H9 (cell line): ENCODE data around the gene MRRF. TPM values are rescaled to one million over a fixed set of nuclear protein-coding genes. Genes with fewer than 3 reads are reported as not detected.

Experiments used
- DNase-seq: peaks from one replicate; pipeline ENCODE4 v3.0.0-alpha.2; 2017
- H2AFZ ChIP-seq: one replicate; pipeline ENCODE4 v1.6.1; 2013; ENCODE audit warnings: mild to moderate bottlenecking, low read length, control low read depth, moderate library complexity
- H2AK5ac ChIP-seq: 2 replicates; pipeline ENCODE4 v1.6.1; 2013; ENCODE audit warnings: low read length, control low read depth, mixed read lengths; ENCODE audit not compliant: insufficient read length
- H2BK120ac ChIP-seq: one replicate; pipeline ENCODE4 v1.6.1; 2013; ENCODE audit warnings: low read depth, mild to moderate bottlenecking, low read length, control low read depth, inconsistent platforms; ENCODE audit not compliant: poor library complexity, severe bottlenecking
- H2BK12ac ChIP-seq: 2 replicates; pipeline ENCODE4 v1.6.1; 2013; ENCODE audit warnings: low read length, control low read depth, mixed read lengths, low read depth; ENCODE audit not compliant: insufficient read length
- H2BK15ac ChIP-seq: 2 replicates; pipeline ENCODE4 v1.6.1; 2013; ENCODE audit warnings: low read depth, low read length, control low read depth
- H2BK20ac ChIP-seq: one replicate; pipeline ENCODE4 v1.6.1; 2013; ENCODE audit warnings: low read depth, mild to moderate bottlenecking, low read length, control low read depth, inconsistent platforms; ENCODE audit not compliant: poor library complexity, severe bottlenecking
- H2BK5ac ChIP-seq: 2 replicates; pipeline ENCODE4 v1.6.1; 2013; ENCODE audit warnings: low read length, control low read depth, mixed read lengths; ENCODE audit not compliant: insufficient read length
- H3K14ac ChIP-seq: 2 replicates; pipeline ENCODE4 v1.6.1; 2013; ENCODE audit warnings: low read length, control low read depth; ENCODE audit not compliant: insufficient read depth
- H3K18ac ChIP-seq: 2 replicates; pipeline ENCODE4 v1.6.1; 2013; ENCODE audit warnings: low read depth, mild to moderate bottlenecking, mixed read lengths, low read length, control low read depth; ENCODE audit not compliant: insufficient read length
- H3K23ac ChIP-seq: 2 replicates; pipeline ENCODE4 v1.6.1; 2013; ENCODE audit warnings: low read length, control low read depth, mixed read lengths, low read depth; ENCODE audit not compliant: insufficient read length
- H3K23me2 ChIP-seq: 2 replicates; pipeline ENCODE4 v1.6.1; 2013; ENCODE audit warnings: low read depth, mild to moderate bottlenecking, mixed read lengths, low read length, control low read depth; ENCODE audit not compliant: insufficient read length, poor library complexity, severe bottlenecking
- H3K27ac ChIP-seq: 2 replicates; pipeline ENCODE4 v1.5.1; 2013; ENCODE audit warnings: low read length, control low read depth, mixed read lengths, low read depth; ENCODE audit not compliant: insufficient read length
- H3K27me3 ChIP-seq: 2 replicates; pipeline ENCODE4 v1.6.1; 2013; ENCODE audit warnings: low read length, control low read depth, inconsistent platforms; ENCODE audit not compliant: insufficient read depth
- H3K4ac ChIP-seq: 2 replicates; pipeline ENCODE4 v1.6.1; 2013; ENCODE audit warnings: low read depth, mild to moderate bottlenecking, control low read depth, inconsistent platforms, low read length, moderate library complexity
- H3K4me1 ChIP-seq: 2 replicates; pipeline ENCODE4 v1.6.1; 2013; ENCODE audit warnings: low read length, control low read depth, inconsistent platforms; ENCODE audit not compliant: insufficient read depth
- H3K4me2 ChIP-seq: 2 replicates; pipeline ENCODE4 v1.6.1; 2013; ENCODE audit warnings: low read length, control low read depth, mixed read lengths; ENCODE audit not compliant: insufficient read length, insufficient read depth
- H3K56ac ChIP-seq: 2 replicates; pipeline ENCODE4 v1.6.1; 2013; ENCODE audit warnings: low read depth, mild to moderate bottlenecking, mixed read lengths, low read length, control low read depth; ENCODE audit not compliant: insufficient read length
- H3K79me1 ChIP-seq: 2 replicates; pipeline ENCODE4 v1.6.1; 2013; ENCODE audit warnings: low read depth, mild to moderate bottlenecking, moderate library complexity, low read length, control low read depth, inconsistent platforms; ENCODE audit not compliant: insufficient read depth, poor library complexity, severe bottlenecking
- H3K79me2 ChIP-seq: 2 replicates; pipeline ENCODE4 v1.6.1; 2013; ENCODE audit warnings: low read length, control low read depth, inconsistent platforms; ENCODE audit not compliant: insufficient read depth
- H3K9ac ChIP-seq: 2 replicates; pipeline ENCODE4 v1.6.1; 2013; ENCODE audit warnings: low read length, control low read depth, mixed read lengths; ENCODE audit not compliant: insufficient read length; ENCODE audit errors: extremely low read depth
- H3K9me3 ChIP-seq: one replicate; pipeline ENCODE4 v1.6.1; 2013; ENCODE audit warnings: low read depth, low read length, inconsistent platforms; ENCODE audit not compliant: control insufficient read depth
- H3T11ph ChIP-seq: one replicate; pipeline ENCODE4 v1.6.1; 2013; ENCODE audit warnings: mild to moderate bottlenecking, low read length, control low read depth, inconsistent platforms
- H4K20me1 ChIP-seq: one replicate; pipeline ENCODE4 v1.6.1; 2013; ENCODE audit not compliant: control insufficient read depth, insufficient read length, insufficient read depth
- H4K5ac ChIP-seq: 2 replicates; pipeline ENCODE4 v1.6.1; 2013; ENCODE audit warnings: low read depth, mild to moderate bottlenecking, mixed read lengths, low read length, control low read depth; ENCODE audit not compliant: insufficient read length
- H4K8ac ChIP-seq: replicated peaks from 2 replicates; pipeline ENCODE4 v1.6.1; 2013; ENCODE audit warnings: low read length, control low read depth, mixed read lengths, low read depth; ENCODE audit not compliant: insufficient read length
- H4K91ac ChIP-seq: 2 replicates; pipeline ENCODE4 v1.6.1; 2013; ENCODE audit warnings: low read depth, mild to moderate bottlenecking, moderate library complexity, mixed read lengths, low read length, control low read depth; ENCODE audit not compliant: insufficient read length
- H3K27ac Mint-ChIP-seq, 3 experiments: 2 replicates in 2 of 3; 3 replicates in 1 of 3; pipeline ENCODE4 v1.8.0; 2020 to 2021; ENCODE audit warnings: mixed read lengths in 3 of 3, mild to moderate bottlenecking in 1 of 3, moderate library complexity in 1 of 3
- H3K27me3 Mint-ChIP-seq: 2 replicates; pipeline ENCODE4 v1.8.0; 2021; ENCODE audit warnings: low read depth, mild to moderate bottlenecking, moderate library complexity, mixed read lengths
- H3K36me3 Mint-ChIP-seq, 3 experiments: 2 replicates in 2 of 3; 3 replicates in 1 of 3; pipeline ENCODE4 v1.8.0; 2020 to 2021; ENCODE audit warnings: low read depth in 3 of 3, mixed read lengths in 3 of 3; ENCODE audit not compliant: insufficient read depth in 1 of 3
- H3K4me1 Mint-ChIP-seq, 2 experiments: 2 replicates each; pipeline ENCODE4 v1.8.0; 2020; ENCODE audit warnings: mixed read lengths in 2 of 2
- H3K4me3 Mint-ChIP-seq, 2 experiments: 2 replicates in 1 of 2; 3 replicates in 1 of 2; pipeline ENCODE4 v1.8.0; 2020 to 2021; ENCODE audit warnings: mild to moderate bottlenecking in 2 of 2, mixed read lengths in 2 of 2, moderate library complexity in 1 of 2
- H3K9me3 Mint-ChIP-seq, 2 experiments: 2 replicates in 1 of 2; 3 replicates in 1 of 2; pipeline ENCODE4 v1.8.0; 2020; ENCODE audit warnings: mild to moderate bottlenecking in 2 of 2, mixed read lengths in 2 of 2, moderate library complexity in 1 of 2
- CTCF ChIP-seq: fragments of 200-600 bp; sonication (generic); conservative IDR thresholded peaks from 3 replicates; pipeline ENCODE4 v1.8.0; 2021; ENCODE audit warnings: antibody characterized with exemption, mild to moderate bottlenecking
- WGBS: extraction: QIAGEN DNeasy Blood & Tissue Kit; methylation state at CpG from one replicate; pipeline ENCODE4 v1.1.7; 2013; ENCODE audit warnings: missing lambda C conversion rate, low lambda C conversion rate, mixed read lengths; ENCODE audit not compliant: insufficient read length; ENCODE audit errors: extremely low coverage; 5-methylcytosine and 5-hydroxymethylcytosine counted together
- total RNA-seq: library from RNA; stranded (reverse); gene quantifications from 2 replicates; pipeline ENCODE4 v1.2.1, GENCODE V29; 2021

The MRRF gene
- total RNA-seq, 1 experiment from 2014 or later: 33.7 TPM

- Mint-ChIP-seq H3K4me1 (peaks cover 3 to 12% of the 10 kb centered on the region in 2 experiments; a peak in 3 of 4 replicates), H3K36me3 (peaks cover 9 to 57% (median 44%) of the 10 kb centered on the region in 3 experiments; a peak in 6 of 7 replicates), H3K9me3 (no peaks in the 10 kb centered on the region), H3K27ac (no peak overlapping the region), H3K4me3 (no peak overlapping the region), H3K27me3 (no peaks in the 10 kb centered on the region)
- Histone ChIP-seq H2BK20ac (no peak overlapping the region), H3K9me3 (no peaks in the 10 kb centered on the region), H2BK5ac (no peak overlapping the region), H3K4me2 (no peak overlapping the region), H3K4me1 (no peaks in the 10 kb centered on the region), H3K23ac (no peak overlapping the region), H2BK15ac (no peak overlapping the region), H3K27ac (no peak overlapping the region), H2BK12ac (no peak overlapping the region), H3K23me2 (no peaks in the 10 kb centered on the region), H3K18ac (no peak overlapping the region), H2AFZ (no peak overlapping the region), H3K27me3 (no peaks in the 10 kb centered on the region), H3K4ac (no peak overlapping the region), H3K14ac (no peak overlapping the region), H4K91ac (no peak overlapping the region), H4K8ac (no peak overlapping the region), H3T11ph (no peak overlapping the region), H4K5ac (no peak overlapping the region), H2BK120ac (no peak overlapping the region), H3K79me1 (no peaks in the 10 kb centered on the region), H3K79me2 (no peaks in the 10 kb centered on the region), H3K9ac (no peak overlapping the region), H3K56ac (no peak overlapping the region), H4K20me1 (no peaks in the 10 kb centered on the region), H2AK5ac (no peak overlapping the region)
- no peak for TF ChIP-seq CTCF
- no CpG with 5 or more reads among the region's 3 CpGs for WGBS
- no peak for DNase-seq
These were observed 26.8 kb downstream of the MRRF start for GRCh38 chr9:122291458-122291857.
